Astrocyte of the cerebellum (primary cell): Measurements from ENCODE around the gene LAMP1.

Source experiments
- DNase-seq: peaks from one replicate; pipeline ENCODE4 v3.0.0-alpha.2; 2011; ENCODE audit warnings: low read depth
- H3K4me3 ChIP-seq: 2 replicates; pipeline ENCODE4 v1.5.1; 2011; ENCODE audit warnings: mild to moderate bottlenecking, low read depth, low read length, moderate library complexity
- CTCF ChIP-seq: IDR thresholded peaks from 2 replicates; pipeline ENCODE4 v1.5.1; 2012; ENCODE audit warnings: low read length, low read depth, moderate library complexity, mild to moderate bottlenecking; ENCODE audit errors: missing control alignments
- in situ Hi-C: cut with HindIII; loops from 2 replicates; pipeline ENCODE4 v1.10.0; 2017; ENCODE audit warnings: low sequenced_read_pairs

The LAMP1 gene

GRCh38 chr13:113329656-113330312 is 32.7 kb downstream of the LAMP1 start:
- DNase-seq, result no peak
- no peak overlapping the region for H3K4me3 ChIP-seq
- TF ChIP-seq CTCF, result no peak
- in situ Hi-C loops, result no loop called here

- H3K4me3 ChIP-seq, result no peak overlapping the region
- DNase-seq, result no peak
- in situ Hi-C loops, result no loop called here
- TF ChIP-seq CTCF, result no peak
Observed at GRCh38 chr13:113332615-113333014, 35.6 kb downstream of the LAMP1 start.

GRCh38 chr13:113333076-113333475 is 36.0 kb downstream of the LAMP1 start:
- in situ Hi-C loops, result no loop called here
- no peak overlapping the region for H3K4me3 ChIP-seq
- TF ChIP-seq CTCF, result no peak
- DNase-seq, result no peak

GRCh38 chr13:113337556-113337955 is 40.5 kb downstream of the LAMP1 start:
- in situ Hi-C loops, result no loop called here
- no peak for DNase-seq
- no peak for TF ChIP-seq CTCF

GRCh38 chr13:113337976-113338375 is 40.9 kb downstream of the LAMP1 start:
- no peak for TF ChIP-seq CTCF
- DNase-seq, result no peak
- in situ Hi-C loops, result no loop called here
- no peak overlapping the region for H3K4me3 ChIP-seq

More at GRCh38 chr13:113337556-113337955, 40.5 kb downstream of the LAMP1 start:
- no peak overlapping the region for H3K4me3 ChIP-seq

GRCh38 chr13:113338451-113338850 is 41.4 kb downstream of the LAMP1 start:
- DNase-seq, result no peak
- TF ChIP-seq CTCF, result no peak
- no peak overlapping the region for H3K4me3 ChIP-seq
- in situ Hi-C loops, result no loop called here
